ENCODE data around the gene OPN3. TPM values are rescaled to one million over a fixed set of nuclear protein-coding genes. Genes with fewer than 3 reads are reported as not detected.

The OPN3 gene
- total and polyA plus RNA-seq, 9 of the 15 experiments (the other 6 are each of a cell fraction or from before 2014, with no cell fraction given) = 4.2 to 34.6 (median 17.0) TPM

DNA sequence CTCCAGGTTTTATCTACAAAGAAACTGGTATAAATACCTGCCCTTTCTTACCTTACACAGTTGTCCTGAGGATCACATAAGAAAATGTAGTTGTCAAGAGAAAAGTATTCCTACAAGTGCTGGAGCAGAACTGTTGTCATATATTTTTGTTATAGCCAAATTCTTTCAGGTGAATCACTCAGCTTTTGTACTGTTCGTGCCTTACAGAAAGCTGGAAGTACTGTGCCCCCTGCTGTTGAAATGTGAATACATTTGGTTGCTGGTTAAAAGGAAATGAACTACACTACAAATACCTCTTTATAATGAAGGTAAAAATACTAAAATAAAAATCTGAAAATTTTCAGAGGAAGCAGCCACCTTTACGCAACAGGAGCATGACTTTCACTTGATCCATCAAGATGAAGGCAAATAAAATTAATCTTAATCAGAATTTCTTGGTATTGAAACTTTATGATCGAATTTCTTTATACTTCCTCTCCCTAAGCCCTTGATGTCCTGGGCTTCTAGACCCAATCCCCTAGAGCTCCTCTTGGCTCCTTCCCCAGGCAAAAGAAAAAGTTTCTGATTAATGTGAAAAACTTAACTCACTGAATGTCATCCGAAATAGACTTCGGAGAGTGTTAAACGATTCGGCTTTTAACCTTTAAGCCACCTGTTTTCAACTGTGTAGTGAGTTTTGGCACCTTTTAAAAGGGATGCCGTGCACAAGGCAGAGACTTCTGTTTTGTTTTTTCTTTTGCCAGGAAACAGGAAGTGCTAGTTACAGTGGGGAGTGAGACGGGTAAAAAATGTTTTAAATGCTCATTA, 12.5 kb downstream of the OPN3 start (continued):
- TF ChIP-seq, protein P1, sequence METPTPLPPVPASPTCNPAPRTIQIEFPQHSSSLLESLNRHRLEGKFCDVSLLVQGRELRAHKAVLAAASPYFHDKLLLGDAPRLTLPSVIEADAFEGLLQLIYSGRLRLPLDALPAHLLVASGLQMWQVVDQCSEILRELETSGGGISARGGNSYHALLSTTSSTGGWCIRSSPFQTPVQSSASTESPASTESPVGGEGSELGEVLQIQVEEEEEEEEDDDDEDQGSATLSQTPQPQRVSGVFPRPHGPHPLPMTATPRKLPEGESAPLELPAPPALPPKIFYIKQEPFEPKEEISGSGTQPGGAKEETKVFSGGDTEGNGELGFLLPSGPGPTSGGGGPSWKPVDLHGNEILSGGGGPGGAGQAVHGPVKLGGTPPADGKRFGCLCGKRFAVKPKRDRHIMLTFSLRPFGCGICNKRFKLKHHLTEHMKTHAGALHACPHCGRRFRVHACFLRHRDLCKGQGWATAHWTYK (CRISPR knock-in tag; IDR thresholded peaks at IDR 0.05) = no peak
- TF ChIP-seq TEAD2 (tag; IDR thresholded peaks at IDR 0.05) (no peak), TAF7 (tag; IDR thresholded peaks at IDR 0.05) (no peak)

DNA sequence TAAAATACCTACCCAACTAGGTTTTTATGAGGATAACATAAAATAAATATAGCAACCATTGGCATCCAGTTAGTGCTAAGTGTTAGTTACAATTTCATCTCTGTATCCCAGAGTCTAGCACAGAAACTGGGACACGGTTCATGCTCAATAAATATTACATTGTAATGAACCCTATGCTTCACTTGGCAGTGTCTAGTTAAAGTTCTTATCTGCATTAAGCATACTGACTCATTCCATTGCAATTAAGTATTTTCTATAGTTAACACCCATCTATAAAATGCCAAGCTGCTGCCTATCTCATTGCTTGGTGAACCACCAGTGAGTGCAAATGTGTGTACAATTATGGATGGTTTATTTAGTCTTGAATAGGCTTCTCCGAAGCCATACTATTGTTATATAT, 15.2 kb downstream of the OPN3 start:
- Histone ChIP-seq H3K27ac (ENCODE audit: extremely low read depth, low read depth, low read length) (no peak overlapping the region), H3K4me2 (ENCODE audit: insufficient read depth, low read length) (no peak overlapping the region), H2AFZ (ENCODE audit: low read depth, low read length) (no peak overlapping the region), H3K4me3 (no peak overlapping the region), H3K4me1 (replicated peaks in 1 of 2; ENCODE audit: control insufficient read depth in 2 of 2, insufficient read depth in 2 of 2, low read length in 2 of 2) (peaks cover 0 to 4% of the 10 kb centered on the region in 2 experiments; a peak in 1 of 5 replicates), H3K27me3 (ENCODE audit: control insufficient read depth in 2 of 2, insufficient read depth in 2 of 2, low read length in 2 of 2) (no peaks in the 10 kb centered on the region), H3K9ac (ENCODE audit: insufficient read depth in 1 of 2, low read depth in 2 of 2, low read length in 2 of 2) (no peak overlapping the region), H4K20me1 (replicated peaks; ENCODE audit: control insufficient read depth, insufficient read depth, low read length) (no peaks in the 10 kb centered on the region), H3K9me3 (replicated peaks; ENCODE audit: control insufficient read depth, insufficient read depth, low read depth, low read length) (no peaks in the 10 kb centered on the region), H3K79me2 (ENCODE audit: control insufficient read depth, insufficient read depth, low read length) (no peaks in the 10 kb centered on the region), H3K36me3 (ENCODE audit: control insufficient read depth, insufficient read depth, low read length) (peaks cover 13% of the 10 kb centered on the region), H3K9me1 (ENCODE audit: control insufficient read depth, insufficient read depth, low read length) (no peaks in the 10 kb centered on the region)
- no TSS peak for BruUV-seq (replicated peaks)
- intact Hi-C loops (cut with micrococcal nuclease) = no loop called here
- WGBS (ENCODE audit: insufficient coverage, low coverage, missing lambda C conversion rate) = 82% methylated on average over 2 of the region's 2 CpGs
- ChIA-PET CTCF (ENCODE audit: low intra/inter-chr PET ratio) (no interaction called here), POLR2A (interaction anchor here (1.0 to 1.3 kb wide), 2 partner anchors 9 to 220 kb away, joined by 3 to 4 read pairs; no protein-coding TSS in a partner anchor)
- TF ChIP-seq, protein P2, sequence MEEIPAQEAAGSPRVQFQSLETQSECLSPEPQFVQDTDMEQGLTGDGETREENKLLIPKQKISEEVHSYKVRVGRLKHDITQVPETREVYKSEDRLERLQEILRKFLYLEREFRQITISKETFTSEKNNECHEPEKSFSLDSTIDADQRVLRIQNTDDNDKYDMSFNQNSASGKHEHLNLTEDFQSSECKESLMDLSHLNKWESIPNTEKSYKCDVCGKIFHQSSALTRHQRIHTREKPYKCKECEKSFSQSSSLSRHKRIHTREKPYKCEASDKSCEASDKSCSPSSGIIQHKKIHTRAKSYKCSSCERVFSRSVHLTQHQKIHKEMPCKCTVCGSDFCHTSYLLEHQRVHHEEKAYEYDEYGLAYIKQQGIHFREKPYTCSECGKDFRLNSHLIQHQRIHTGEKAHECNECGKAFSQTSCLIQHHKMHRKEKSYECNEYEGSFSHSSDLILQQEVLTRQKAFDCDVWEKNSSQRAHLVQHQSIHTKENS (CRISPR knock-in tag; IDR thresholded peaks at IDR 0.05) = no peak
- TF ChIP-seq, protein P3, sequence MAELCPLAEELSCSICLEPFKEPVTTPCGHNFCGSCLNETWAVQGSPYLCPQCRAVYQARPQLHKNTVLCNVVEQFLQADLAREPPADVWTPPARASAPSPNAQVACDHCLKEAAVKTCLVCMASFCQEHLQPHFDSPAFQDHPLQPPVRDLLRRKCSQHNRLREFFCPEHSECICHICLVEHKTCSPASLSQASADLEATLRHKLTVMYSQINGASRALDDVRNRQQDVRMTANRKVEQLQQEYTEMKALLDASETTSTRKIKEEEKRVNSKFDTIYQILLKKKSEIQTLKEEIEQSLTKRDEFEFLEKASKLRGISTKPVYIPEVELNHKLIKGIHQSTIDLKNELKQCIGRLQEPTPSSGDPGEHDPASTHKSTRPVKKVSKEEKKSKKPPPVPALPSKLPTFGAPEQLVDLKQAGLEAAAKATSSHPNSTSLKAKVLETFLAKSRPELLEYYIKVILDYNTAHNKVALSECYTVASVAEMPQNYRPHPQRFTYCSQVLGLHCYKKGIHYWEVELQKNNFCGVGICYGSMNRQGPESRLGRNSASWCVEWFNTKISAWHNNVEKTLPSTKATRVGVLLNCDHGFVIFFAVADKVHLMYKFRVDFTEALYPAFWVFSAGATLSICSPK (IDR thresholded peaks at IDR 0.05; ENCODE audit: borderline replicate concordance) = no peak
- no peak for TF ChIP-seq NFE2L1 (tag; IDR thresholded peaks at IDR 0.05; ENCODE audit: borderline replicate concordance, low read depth)
- DNase-seq (ENCODE audit: extremely low read depth in 1 of 4, low spot score in 3 of 4) (no peak), FAIRE-seq (no peak), ATAC-seq (no peak)
- in situ Hi-C loops (cut with MboI) = loop anchor here (25.0 kb wide), 1 partner anchor 362 kb away; the partner anchor contains the start of gene MAP1LC3C
